Gastroesophageal sphincter (tissue), 3 donors: ENCODE measurements around the gene EXOC4.

Experiments used
- EP300 ChIP-seq: sonication (generic); formaldehyde crosslinking; IDR thresholded peaks from one replicate; pipeline ENCODE4 v1.6.1; 2017; ENCODE audit warnings: antibody characterized with exemption, mild to moderate bottlenecking
- POLR2A ChIP-seq, 2 donors: fragments of 450-650 bp; IDR thresholded peaks; one replicate each; pipeline ENCODE4 v1.6.1; 2017; ENCODE audit warnings: antibody characterized with exemption in 2 of 2, mild to moderate bottlenecking in 2 of 2, moderate library complexity in 1 of 2
- POLR2AphosphoS5 ChIP-seq: sonication (generic); formaldehyde crosslinking; IDR thresholded peaks from one replicate; pipeline ENCODE4 v1.6.1; 2017; ENCODE audit warnings: antibody characterized with exemption
- TF ChIP-seq, protein P1 (sequence below), 4 experiments: fragments of 200-600 bp in 2 of 4; fragments of 450-650 bp in 2 of 4; sonication (generic) in 1 of 4; IDR thresholded peaks; one replicate each; pipeline ENCODE4 v1.5.1; 2017 to 2019; ENCODE audit warnings: antibody characterized with exemption in 4 of 4, mild to moderate bottlenecking in 2 of 4, moderate library complexity in 2 of 4

GRCh38 chr7:133805426-133805825, 552.5 kb downstream of the EXOC4 start:
- no peak for TF ChIP-seq POLR2A (IDR thresholded peaks at IDR 0.05)
- TF ChIP-seq, protein P1, sequence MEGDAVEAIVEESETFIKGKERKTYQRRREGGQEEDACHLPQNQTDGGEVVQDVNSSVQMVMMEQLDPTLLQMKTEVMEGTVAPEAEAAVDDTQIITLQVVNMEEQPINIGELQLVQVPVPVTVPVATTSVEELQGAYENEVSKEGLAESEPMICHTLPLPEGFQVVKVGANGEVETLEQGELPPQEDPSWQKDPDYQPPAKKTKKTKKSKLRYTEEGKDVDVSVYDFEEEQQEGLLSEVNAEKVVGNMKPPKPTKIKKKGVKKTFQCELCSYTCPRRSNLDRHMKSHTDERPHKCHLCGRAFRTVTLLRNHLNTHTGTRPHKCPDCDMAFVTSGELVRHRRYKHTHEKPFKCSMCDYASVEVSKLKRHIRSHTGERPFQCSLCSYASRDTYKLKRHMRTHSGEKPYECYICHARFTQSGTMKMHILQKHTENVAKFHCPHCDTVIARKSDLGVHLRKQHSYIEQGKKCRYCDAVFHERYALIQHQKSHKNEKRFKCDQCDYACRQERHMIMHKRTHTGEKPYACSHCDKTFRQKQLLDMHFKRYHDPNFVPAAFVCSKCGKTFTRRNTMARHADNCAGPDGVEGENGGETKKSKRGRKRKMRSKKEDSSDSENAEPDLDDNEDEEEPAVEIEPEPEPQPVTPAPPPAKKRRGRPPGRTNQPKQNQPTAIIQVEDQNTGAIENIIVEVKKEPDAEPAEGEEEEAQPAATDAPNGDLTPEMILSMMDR (IDR thresholded peaks at IDR 0.05), result no peak
- TF ChIP-seq EP300, result no peak
- no peak for TF ChIP-seq POLR2AphosphoS5
